ENCODE measurements around the gene CCDC188. TPM values are rescaled to one million over a fixed set of nuclear protein-coding genes. Genes with fewer than 3 reads are reported as not detected.

CCDC188 gene
- total RNA-seq (2014; rRNA removed; shearing (Covaris generic)) = 0.69 TPM in 1 of 2 replicates, not detected in the other

GRCh38 chr22:20150381-20151275 lies at the start of gene CCDC188:
CCDC188 (minus strand) TSS chr22:20151055; CDS start chr22:20150986, 69 bp downstream.
- no peak for DNase-seq (ENCODE audit: low read depth)

- no peak for DNase-seq (ENCODE audit: low read depth)
Measured at GRCh38 chr22:20199906-20200305, 49.1 kb upstream of the CCDC188 start.

- DNase-seq (ENCODE audit: low read depth) = no peak
Measured at GRCh38 chr22:20199413-20199842, 48.6 kb upstream of the CCDC188 start.

GRCh38 chr22:20198557-20199319 lies 47.9 kb upstream of the CCDC188 start:
- no peak for DNase-seq (ENCODE audit: low read depth)

- no peak for DNase-seq (ENCODE audit: low read depth)
Measured at GRCh38 chr22:20197407-20198030, 46.7 kb upstream of the CCDC188 start.

- DNase-seq (ENCODE audit: low read depth) = no peak
Measured at GRCh38 chr22:20196094-20196842, 45.4 kb upstream of the CCDC188 start.

- no peak for DNase-seq (ENCODE audit: low read depth)
Measured at GRCh38 chr22:20194681-20195593, 44.1 kb upstream of the CCDC188 start.

- no peak for DNase-seq (ENCODE audit: low read depth)
Measured at GRCh38 chr22:20193761-20194494, 43.1 kb upstream of the CCDC188 start.

GRCh38 chr22:20192972-20193760 lies 42.3 kb upstream of the CCDC188 start:
- no peak for DNase-seq (ENCODE audit: low read depth)

- no peak for DNase-seq (ENCODE audit: low read depth)
Measured at GRCh38 chr22:20192293-20192971, 41.6 kb upstream of the CCDC188 start.

GRCh38 chr22:20191803-20192202 lies 40.9 kb upstream of the CCDC188 start:
- no peak for DNase-seq (ENCODE audit: low read depth)

GRCh38 chr22:20191000-20191515 lies 40.2 kb upstream of the CCDC188 start:
- no peak for DNase-seq (ENCODE audit: low read depth)

GRCh38 chr22:20188567-20188877 lies 37.7 kb upstream of the CCDC188 start:
- DNase-seq (ENCODE audit: low read depth) = no peak

GRCh38 chr22:20187777-20188566 lies 37.1 kb upstream of the CCDC188 start:
- DNase-seq (ENCODE audit: low read depth) = no peak

GRCh38 chr22:20186871-20187546 lies 36.2 kb upstream of the CCDC188 start:
- DNase-seq (ENCODE audit: low read depth) = no peak

- DNase-seq (ENCODE audit: low read depth) = no peak
Measured at GRCh38 chr22:20186183-20186870, 35.5 kb upstream of the CCDC188 start.
